Non-pigmented ciliary epithelial cell (primary cell): ENCODE measurements around the gene TMEM132C.

Source experiments
- DNase-seq: peaks from one replicate; pipeline ENCODE4 v3.0.0-alpha.2; 2010; ENCODE audit warnings: low read depth

TMEM132C gene

DNA sequence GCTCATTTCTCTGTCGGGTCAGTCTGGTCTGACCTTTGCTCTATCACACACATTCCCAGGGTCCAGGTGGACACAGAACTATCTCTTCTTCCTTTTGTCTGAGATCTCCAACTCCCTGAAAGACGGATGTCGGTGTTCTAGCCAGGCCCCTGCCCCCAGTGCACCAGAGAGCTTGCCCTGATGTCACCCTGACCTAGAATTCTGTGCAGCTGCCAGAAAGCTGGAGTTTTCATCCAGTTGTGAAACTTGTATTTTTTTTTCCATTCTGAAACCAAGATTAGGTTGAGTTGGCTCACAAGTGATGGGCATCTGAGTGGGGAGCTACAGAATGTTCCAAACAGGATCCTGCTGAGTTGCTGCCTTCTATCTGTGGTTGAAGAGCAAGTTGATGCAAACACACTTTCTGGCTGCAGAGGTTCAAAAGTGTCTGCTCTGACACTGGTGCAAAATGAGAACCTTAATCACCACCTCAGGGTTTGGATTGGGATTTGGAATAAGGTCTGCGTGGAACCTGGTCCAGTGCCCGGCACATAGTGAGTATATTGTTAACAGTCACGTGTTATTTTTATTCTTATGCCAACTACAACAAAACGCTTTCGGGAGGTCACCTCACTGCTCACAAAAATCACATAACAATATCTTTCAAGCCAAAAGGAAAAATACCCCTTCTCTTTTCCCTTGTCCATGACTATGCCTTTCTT, 345.3 kb downstream of the TMEM132C start:
- DNase-seq: no peak

- DNase-seq: no peak
Measured at GRCh38 chr12:128613837-128614590, 347.0 kb downstream of the TMEM132C start.

DNA sequence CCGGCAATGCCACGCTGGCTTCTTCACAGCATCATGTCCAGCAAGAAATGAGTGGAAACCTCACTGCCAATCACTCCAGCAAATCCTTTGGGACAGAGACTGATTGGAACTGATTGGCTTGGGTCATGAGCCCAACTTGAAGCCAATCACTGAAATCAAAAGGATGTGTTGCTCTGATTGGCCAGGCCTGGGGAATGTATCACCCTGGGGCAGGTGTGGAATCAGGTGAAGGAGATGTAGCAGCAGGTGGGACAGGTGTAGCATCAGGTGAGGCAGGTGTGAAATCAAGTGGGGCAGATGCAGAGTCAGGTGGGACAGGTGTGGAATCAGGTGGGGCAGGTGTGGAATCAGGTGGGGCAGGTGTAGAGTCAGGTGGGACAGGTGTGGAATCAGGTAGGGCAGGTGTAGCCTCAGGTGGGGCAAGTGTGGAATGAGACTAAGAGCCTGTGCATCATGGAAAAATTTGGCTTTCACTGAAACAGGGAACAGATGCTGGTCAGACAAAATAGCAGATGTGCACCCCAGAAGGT, 350.4 kb downstream of the TMEM132C start:
- DNase-seq: no peak

- no peak for DNase-seq
Measured at GRCh38 chr12:128619263-128619662, 352.3 kb downstream of the TMEM132C start.

DNA sequence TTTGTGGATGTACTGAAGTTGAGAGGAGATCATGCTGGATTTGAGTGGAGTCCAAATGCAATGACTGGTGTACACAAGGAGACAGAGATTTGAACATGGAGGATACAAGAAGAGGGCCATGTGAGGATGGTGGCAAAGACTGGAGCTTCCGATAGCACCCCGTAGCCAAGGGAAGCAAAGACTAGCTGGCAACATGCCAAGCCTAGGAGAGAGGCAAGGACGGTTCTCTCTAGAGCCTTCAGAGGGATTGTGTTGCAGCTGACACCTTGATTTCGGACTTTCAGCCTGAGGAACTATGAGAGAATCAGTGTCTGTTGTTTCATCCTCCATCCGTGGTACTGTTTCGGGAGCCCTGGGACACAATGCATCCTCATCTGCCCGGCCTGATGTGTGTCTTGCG, 354.3 kb downstream of the TMEM132C start:
- DNase-seq: no peak

DNA sequence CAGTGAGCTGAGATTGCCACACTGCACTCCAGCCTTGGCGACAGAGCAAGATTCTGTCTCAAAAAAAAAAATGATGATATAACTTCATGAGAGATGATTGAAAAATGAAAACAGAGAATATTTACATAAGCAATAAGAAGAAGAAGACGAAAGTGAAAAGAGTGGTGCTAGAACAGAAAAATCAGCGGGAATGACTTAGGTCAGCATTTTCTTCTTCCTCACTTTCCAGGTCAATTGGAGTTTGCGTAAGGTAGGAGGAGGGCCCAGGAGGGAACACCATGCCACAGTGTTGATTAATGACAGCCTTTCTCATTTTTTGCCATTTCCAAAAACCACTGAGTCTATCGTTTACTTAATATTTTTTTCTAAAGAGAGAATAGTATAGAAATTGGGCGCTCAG, 356.8 kb downstream of the TMEM132C start:
- no peak for DNase-seq

DNA sequence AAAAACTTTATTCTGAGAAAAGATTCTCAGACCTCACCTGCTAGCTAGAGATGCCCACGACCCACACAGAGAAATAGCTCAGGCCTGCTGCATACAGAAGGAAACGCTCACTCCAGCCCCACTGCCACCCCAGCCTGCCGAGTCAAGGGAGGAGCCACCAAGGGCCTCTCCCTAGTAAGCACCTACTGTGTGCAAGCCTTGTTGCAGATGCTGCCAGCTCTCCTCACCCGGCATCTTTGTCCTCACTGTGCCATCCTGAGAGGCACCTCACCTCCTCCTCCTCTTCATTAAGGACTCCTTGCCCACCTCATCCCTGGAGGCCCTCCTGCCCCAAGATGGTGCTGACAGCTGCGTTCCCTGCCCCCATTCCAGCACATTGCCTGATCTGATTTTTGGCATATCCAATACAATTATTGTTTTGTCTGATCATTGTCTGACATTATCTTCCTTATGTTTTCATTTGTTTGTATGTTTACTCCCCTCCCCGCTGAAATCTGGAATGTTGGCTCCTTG, 359.9 kb downstream of the TMEM132C start:
- no peak for DNase-seq

- no peak for DNase-seq
Measured at GRCh38 chr12:128627659-128628058, 360.7 kb downstream of the TMEM132C start.

DNA sequence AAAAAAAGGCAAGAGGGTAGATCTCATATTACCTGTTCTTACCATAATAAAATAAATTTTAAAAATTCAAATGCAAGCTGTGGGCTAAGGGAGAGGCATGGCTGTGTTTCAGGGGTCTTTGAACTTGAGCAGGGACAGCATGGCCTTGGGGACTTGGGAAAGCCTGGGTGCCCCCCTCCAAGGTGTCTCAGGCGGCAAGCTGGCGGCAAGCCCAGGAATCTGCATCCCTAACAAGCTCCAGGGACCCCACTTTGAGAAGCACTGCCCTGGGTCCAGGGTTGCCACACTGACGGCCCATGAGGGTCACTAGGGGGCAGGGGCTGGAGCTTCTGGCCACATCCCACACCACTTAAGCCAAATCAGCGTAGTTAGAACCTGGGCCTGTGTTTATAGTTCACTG, 363.0 kb downstream of the TMEM132C start:
- no peak for DNase-seq

- no peak for DNase-seq
Measured at GRCh38 chr12:128637642-128638606, 371.0 kb downstream of the TMEM132C start.

GRCh38 chr12:128639089-128639488, 372.1 kb downstream of the TMEM132C start:
- DNase-seq: no peak

- no peak for DNase-seq
Measured at GRCh38 chr12:128643155-128643554, 376.2 kb downstream of the TMEM132C start.

GRCh38 chr12:128644664-128645296, 377.8 kb downstream of the TMEM132C start:
- no peak for DNase-seq

DNA sequence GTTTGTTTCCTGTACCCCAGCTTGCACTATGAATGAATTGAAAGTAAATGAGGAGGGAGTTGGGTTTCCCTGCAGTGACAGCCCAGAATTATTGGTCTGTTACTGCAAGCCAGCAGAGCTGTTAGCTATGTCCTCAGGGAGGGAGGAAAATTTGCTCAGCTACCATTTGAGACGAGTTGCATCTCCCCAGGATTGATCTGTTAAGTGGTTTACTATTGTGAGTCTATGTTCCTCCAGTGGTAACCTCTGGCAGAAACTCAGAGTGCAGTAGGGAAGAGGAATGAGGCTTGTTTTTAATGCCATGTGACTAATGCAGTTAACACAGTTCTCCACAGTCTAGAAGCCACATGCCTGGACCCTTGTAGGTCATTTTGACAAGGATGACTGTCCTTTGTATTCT, 382.9 kb downstream of the TMEM132C start:
- DNase-seq: no peak

DNA sequence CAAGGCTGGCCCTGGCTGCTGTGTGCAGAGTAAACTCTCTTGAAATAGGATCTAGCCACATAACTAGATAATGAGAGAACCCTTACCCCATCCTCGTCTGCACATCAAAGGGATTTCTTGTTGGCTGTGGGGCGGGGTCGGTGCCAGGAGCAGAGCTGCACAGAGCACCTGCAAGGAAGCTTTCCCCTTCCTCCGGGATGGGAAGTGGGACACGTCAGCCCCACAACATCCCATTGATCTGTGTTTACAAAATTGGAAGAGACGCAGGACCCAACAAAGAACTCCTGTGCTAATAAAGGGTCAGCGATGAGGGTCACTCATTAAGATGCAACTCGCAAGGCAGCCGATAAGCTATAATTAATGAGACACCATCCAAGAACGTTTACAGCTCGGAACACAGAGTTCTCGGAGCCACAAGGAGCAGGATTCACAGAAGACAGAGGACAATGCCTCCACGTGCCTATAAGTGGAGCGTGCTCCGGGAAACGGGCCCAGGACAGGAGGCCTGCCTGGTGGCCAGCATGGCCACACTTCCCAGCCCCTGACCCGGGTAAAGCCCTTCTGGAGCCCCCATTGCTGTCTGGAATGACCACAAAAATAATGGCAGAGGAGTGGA, 385.3 kb downstream of the TMEM132C start:
- no peak for DNase-seq

DNA sequence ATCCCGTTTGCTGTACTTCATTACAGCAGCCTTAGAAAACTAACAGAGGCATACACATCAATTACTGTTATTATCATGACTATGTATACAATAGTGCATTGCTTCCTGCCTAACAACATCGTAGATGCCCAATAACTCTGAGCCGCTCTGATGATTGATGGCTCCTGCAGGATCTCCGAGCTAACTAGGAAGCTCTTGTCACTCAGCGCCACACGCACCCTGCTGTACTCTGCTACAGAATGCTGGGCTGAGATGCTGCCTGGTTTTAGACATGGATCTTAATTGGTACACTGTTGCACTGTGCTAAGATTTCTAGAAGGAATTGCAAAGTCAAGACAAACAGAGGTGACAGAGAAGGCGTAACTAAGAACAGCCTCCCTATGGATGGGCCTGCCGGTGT, 387.5 kb downstream of the TMEM132C start:
- DNase-seq: no peak

GRCh38 chr12:128657378-128657777, 390.4 kb downstream of the TMEM132C start:
- DNase-seq: no peak

DNA sequence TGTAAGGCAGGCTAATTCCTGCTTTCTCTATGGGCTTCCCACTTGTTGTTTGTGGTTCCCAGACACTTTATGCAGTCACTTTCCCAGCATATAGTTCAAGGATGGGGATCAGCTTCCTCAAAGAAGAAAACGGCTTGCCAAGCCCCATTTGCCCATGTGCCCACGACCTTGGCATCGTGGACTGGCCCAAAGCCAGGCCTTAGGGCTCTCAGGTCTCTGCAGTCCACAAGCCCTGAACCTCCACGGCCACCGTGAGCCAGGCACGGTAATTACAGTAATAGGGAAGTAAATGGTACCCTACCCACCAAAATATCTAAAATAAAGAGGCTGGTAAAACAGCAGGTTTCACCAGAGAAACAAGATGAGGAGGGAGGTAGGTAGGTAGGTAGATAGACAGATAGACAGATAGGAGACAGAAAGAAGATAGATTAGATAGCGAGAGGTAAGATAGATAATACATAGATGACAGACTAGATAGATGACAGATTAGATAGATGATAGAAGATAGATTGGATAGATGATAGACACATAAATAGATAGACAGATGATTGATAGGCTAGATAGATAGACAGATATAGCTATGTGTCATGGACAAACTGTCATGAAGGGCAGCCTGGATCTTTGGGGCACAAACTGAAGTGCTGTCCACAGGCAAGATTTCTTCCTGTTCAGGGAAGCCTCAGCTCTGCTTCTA, 393.7 kb downstream of the TMEM132C start:
- no peak for DNase-seq

DNA sequence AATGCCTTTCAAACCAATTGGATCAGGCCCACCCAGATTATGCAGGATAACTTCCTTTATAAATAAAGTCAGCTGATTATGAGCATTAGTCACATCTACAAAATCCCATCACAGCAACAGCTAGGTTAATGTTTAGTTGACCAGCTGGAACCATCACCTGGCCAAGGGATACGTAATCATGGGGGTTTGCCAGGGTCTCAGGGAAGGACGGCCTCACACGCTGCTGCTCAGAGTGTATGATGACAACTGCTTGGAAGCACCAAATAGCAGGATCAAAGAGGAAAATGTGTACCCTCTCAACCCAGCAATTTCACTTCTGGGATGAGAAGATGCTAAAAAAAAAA, 394.2 kb downstream of the TMEM132C start:
- no peak for DNase-seq

- DNase-seq: no peak
Measured at GRCh38 chr12:128662101-128662500, 395.1 kb downstream of the TMEM132C start.

GRCh38 chr12:128664501-128664900, 397.5 kb downstream of the TMEM132C start:
- no peak for DNase-seq
